ENCODE measurements around the gene KIAA0319L.

GRCh38 chr1:35539073-35539823 is 18.0 kb downstream of the KIAA0319L start:
- no peak for TF ChIP-seq EZH2phosphoT487 (IDR thresholded peaks at IDR 0.05; ENCODE audit: insufficient read depth, low read depth)
- TF ChIP-seq EZH2 (IDR thresholded peaks at IDR 0.05; ENCODE audit: insufficient read depth, poor library complexity, severe bottlenecking) = no peak
